Renal cortical epithelial cell (primary cell): Measurements from ENCODE around the gene LRRC8D. TPM values are rescaled to one million over a fixed set of nuclear protein-coding genes. Genes with fewer than 3 reads are reported as not detected.
"Not testable (repeated sequence)": the region's sequence is repeated elsewhere in the genome, so short reads cannot be mapped to it uniquely, and the experiment has no call there.

Source experiments
- DNase-seq: peaks from one replicate; pipeline ENCODE4 v3.0.0-alpha.2; 2011; ENCODE audit warnings: low read depth
- total RNA-seq: library from RNA; depleted of rRNA; stranded (reverse); fragments of >200 nt; gene quantifications from 2 replicates; pipeline ENCODE4 v1.2.3, GENCODE V29; 2014

Gene LRRC8D
- total RNA-seq, 1 donor from 2014 or later: 43.8 TPM

DNA sequence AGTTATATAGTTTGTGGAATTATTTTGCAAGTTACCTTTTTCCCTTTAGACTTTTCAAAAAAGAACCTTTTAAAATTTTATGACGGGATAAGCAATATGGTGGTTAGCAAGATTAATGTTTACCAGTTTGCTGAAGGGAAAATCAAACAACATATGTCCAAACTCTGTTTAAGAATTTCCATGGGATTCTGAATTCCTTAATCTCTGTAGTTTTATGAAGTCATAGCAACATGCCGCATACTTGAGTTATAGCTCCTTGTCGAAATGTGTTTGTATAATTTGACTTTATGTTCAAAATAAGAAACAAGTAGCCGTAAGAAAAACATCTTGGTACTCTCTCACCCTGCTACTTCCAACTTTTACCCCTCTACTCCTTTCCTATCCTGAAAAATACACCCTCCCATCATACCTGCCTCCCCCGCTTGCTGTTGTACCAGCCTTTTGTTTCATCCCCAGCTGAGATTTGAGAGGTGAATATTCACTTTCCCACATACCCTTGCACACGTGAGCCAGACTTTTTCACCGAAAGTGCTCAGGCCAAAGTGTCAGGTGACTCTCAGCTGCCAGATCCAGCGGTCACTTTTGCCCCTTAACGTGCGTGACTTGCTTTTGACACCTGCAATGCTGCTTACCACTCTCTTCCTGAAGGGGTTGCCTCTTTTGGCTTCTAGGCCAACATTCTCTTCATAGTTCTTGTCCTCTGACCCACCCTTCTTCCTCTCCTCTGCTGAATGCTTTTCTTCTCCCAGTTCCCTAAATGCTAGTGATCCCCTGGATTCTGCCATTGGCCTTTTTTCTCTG, 90.6 kb downstream of the LRRC8D start:
- no peak for DNase-seq

DNA sequence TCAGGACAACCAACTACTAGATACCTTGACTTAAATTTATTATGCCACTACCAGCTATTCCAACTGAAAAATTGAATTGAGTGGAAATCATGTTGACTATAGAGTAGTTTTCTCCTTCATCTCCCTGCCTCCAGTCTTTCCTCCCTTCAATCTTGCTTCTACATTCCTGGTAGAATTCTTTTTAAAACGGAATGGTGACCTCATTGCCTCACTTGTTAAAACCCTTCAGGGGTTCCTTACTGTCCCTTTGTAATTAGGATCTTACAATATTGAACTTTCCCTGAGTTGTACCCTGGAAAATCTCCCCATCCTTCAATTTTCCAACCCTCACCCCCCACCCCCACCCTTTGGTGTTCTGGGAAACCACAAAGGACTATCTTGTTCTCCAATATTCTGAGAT, 91.2 kb downstream of the LRRC8D start:
- DNase-seq: no peak

DNA sequence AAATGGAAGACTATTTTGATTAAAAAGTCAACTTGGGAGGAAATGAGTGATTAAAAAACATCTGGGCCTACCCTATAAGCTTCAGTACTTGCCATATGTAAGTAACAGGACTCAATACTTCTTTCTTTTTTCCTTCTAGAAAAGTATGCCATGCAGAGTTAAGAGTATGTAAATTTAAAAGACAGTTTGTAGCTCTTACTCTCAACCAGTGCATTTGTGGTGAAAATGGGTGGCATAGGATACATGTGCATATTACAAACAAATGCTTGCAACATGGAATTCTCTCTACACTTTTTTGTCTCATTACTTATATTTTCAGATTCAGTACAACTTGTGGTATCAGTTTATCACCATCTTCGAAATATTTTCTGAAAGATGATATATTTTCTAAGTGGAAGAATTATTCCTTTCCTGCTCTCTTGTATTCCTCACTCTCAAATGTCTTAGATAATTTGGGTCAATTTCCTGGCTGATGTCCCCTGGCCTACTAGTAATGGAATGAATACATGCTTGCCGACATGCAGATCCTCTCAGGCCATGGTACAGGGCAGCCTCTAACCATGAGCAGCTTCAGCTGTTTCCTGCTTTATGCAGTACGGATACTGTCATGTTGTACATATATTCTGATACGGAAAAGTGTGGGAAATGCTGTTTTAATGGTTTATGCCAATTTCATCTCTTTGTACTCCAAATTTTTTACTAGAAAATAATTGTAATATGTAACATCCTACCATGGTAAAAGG, 92.7 kb downstream of the LRRC8D start:
- no peak for DNase-seq

GRCh38 chr1:89917353-89917752, 96.5 kb downstream of the LRRC8D start:
- no peak for DNase-seq

DNA sequence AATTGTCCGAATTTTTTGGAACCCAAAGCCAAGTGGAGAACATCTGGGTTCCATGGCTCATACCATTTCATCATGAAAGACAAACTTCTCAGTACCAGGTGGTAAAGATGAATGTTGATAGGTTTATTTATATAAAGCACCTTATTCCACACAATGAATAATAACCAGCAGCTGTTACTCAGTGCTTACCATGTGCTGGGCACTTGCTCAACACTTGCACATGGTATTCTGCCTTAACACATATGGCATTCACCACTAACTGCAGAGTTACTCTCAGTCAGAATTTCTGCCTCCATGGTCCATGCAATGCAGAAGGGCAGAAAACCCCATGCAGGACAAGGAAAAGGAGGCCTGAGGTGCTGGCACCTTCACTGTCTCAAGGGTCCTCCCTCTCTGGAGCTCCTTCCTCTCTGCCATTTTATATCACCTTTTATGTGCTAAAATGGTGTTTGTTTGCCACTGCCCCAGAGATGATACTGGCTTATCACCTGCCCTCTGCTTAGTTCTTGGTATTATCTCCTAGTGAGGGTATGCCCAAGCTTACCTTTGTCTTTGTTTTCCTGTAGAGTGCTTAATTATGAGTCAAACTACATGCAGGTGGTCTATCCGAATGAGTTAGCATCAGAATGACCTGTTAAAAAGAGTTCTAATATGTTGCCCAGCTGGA, 97.4 kb downstream of the LRRC8D start:
- peak; percentile 70 for DNase-seq

DNA sequence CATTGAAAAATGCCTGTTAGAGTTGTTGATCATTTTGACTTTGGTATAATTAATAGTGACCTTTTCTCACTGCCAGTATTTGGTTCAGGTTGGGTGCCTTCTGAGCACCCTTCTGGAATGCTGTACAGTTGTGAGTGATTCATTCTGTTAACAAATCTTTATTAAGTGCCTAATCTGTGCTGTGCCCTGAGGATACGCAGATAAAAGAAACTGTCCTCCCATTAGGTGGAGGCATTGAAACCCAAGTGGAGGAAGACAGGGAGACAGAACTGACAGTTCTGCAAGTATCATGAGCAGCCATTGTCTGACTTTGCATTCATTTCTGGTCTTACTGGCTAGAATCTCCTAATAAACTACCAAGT, 97.9 kb downstream of the LRRC8D start:
- DNase-seq: peak; percentile 94

DNA sequence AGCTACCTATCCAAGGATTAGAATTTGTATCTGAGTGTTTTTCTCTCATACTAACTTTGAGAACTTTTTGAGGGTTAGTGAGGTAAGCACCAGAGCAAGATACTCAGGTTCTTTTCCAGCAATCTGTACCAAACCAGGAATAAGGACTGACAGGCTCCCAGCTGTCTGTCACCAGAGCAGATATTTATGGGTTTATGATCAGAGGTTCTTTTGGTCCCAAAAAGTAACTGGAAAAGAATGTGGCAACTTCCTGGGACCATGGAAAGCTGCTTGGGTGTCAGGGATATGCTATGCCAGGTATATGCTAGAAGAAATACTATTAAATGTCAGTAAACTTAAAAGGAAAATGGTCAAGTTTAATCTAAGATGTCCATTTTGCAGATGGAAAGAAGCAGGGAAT, 98.3 kb downstream of the LRRC8D start:
- DNase-seq: no peak

GRCh38 chr1:89922911-89923310, 102.1 kb downstream of the LRRC8D start:
- no peak for DNase-seq

DNA sequence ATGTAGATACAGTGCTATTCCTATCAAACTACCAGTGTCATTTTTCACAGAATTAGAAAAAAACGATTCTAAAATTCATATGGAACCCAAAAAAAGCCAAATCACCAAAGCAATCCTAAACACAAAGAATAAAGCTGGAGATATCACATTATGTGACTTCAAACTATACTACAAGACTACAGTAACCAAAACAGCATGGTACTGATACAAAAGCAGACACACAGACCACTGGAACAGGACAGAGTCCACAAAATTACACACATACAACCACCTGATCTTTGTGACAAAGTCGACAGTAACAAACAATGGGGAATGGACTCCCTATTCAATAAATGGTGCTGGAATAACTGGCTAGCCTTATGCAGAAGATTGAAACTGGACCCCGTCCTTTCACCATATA, 102.7 kb downstream of the LRRC8D start:
- DNase-seq: no peak

DNA sequence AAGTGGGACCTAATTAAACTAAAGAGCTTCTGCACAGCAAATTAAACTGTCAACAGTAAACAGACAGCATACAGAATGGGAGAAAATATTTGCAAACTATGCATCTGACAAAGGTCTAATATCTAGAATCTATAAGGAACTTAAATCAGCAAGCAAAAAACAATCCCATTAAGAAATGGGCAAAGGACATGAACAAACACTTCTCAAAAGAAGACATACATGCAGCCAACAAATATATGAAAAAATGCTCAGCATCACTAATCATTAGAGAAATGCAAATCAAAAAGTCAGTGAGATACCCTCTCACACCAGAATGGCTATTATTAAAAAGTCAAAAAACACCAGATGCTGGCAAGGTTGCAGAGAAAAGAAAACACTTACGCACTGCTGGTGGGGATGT, 103.2 kb downstream of the LRRC8D start:
- not testable (repeated sequence) for DNase-seq

DNA sequence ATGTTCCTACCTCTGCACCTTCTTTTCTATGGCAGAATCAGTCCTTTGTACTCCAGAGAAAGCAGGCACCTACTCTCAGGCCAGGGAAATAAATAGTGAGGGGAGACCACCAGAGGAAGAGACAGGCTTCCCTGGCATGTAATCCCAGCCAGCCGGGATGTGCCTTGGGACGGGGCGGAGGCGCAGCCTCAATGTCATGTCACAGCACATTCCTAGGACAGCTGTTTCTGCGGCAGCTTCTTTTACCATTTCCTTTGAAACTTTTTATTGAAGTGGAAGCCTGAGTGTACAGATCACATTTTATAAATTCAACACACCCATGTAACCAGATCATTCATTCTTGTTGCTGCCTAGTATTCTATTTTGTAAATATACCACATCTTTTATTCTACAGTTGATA, 106.2 kb downstream of the LRRC8D start:
- no peak for DNase-seq

DNA sequence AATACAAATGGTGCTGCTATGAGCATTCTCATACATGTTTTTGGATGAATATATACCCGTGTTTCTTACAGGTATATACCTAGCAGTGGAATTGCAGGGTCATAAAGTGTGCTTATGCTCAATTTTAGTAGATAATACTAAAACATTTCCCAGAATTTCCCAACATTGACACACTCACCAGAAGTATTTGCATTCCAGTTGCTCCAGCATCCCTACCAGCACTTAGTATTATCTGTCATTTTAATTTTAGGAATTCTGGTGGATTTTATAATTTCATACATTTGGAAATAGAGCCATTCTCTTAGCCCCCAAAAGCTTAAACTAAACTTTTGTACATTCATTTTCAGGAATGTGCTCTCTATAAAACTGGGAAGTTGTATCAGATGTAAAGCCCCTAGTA, 106.6 kb downstream of the LRRC8D start:
- no peak for DNase-seq

DNA sequence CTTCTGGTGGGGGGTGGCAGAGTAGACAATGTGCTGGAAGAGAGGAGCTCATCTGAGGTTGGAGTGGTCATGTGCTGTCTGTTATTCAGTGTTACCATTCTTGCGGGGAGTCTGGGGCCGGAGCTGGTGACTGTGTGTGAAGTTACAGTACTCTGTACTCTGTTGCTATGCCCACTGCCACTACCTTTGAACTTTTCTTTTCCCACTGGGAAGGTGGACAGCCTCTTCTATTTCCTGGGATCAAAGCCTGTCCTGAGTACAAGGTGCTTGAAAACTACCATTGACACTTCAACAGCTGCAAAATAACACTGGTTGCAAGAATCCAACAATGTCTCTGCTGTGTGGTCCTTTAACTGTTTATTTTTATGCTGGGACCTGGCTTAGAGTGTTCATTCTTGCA, 107.7 kb downstream of the LRRC8D start:
- peak; percentile 66 for DNase-seq

GRCh38 chr1:89929467-89930063, 108.7 kb downstream of the LRRC8D start:
- DNase-seq: no peak

DNA sequence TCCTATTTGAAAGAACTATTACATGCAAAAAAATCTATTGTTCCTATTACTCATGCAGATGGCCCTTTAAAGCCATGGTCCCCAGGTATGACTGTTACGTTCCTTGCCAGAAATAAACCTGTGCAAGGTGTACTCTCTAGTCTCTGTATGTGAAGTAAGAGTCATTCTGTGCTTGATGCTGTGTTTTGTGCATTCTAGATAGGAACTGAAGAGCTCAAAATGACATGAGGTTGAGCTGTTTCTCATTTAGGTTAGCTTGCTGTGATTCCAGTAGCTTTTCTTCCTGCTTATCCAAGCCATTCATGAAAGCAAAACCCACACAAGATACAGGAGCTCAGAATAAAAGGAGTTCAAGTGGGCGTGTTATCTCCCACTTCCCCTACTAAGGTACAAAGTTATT, 109.7 kb downstream of the LRRC8D start:
- DNase-seq: no peak

DNA sequence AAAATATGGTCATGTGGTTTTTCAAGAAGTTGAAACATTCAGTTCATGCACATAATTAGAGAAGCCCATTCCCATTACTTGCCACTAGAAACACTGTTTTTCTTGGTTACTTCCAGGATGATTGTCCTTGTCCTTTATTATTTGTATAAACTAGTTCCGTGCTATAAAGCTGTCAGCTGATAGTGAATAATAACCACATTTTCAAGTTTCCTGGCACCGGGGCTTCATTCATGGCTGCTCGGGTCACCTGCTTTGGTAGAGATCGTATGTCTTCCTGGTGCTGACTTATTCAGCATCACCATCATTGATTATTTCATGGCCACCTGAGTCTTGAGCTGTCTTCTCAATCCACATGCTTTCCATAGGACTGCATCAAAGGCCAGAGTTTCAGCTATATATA, 111.1 kb downstream of the LRRC8D start:
- no peak for DNase-seq

GRCh38 chr1:89932598-89933364, 111.9 kb downstream of the LRRC8D start:
- peak; percentile 31 for DNase-seq

DNA sequence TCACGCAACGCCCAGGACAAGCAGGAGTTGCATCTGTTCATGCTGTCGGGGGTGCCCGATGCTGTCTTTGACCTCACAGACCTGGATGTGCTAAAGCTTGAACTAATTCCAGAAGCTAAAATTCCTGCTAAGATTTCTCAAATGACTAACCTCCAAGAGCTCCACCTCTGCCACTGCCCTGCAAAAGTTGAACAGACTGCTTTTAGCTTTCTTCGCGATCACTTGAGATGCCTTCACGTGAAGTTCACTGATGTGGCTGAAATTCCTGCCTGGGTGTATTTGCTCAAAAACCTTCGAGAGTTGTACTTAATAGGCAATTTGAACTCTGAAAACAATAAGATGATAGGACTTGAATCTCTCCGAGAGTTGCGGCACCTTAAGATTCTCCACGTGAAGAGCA, 113.6 kb downstream of the LRRC8D start:
- no peak for DNase-seq

GRCh38 chr1:89935235-89935634, 114.4 kb downstream of the LRRC8D start:
- no peak for DNase-seq

- no peak for DNase-seq
Observed at GRCh38 chr1:89936694-89937093, 115.9 kb downstream of the LRRC8D start.

DNA sequence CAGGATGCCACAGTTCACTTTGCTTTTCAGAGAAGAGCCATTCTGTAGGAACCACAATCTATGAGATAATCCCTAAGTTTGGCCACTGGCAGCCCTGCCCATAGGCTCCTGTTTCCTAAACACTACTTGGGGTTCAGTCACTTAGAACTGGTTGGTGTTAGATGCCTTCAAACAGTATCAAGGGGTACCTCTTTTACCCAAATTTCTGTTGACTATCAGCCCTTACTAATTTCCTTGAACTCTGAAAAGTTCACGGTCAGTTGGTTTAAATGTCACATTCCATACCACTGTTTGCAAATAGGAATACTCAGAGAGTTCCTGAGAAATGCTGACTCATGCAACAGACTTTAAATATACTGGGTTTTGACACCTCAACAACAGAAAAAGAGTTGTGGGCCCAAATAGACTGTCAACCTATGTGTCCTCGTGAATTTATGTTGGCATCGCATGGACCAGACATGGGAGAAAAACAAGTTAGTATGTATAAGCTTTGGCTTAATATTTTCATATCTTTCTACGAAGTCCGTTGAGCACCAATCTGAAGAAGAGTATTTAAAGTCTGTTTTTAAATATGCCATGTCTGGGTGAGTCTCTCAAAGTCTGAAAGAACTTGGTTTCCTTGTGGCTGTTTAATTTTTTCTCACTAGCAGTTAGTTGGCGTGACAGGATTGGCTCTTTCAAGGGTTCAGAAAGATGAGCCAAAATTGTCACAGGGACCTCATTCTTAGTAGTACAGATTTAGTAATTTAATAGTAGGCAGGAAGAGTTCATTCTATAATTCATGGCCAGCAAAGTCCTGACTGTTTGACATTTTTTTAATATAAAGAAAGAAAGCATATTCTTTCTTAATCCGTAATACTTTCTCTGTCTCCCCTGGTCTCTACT, 117.6 kb downstream of the LRRC8D start:
- DNase-seq: peak; percentile 81
